ENCODE measurements around the gene NUCB2.
"Not testable (repeated sequence)": the region's sequence is repeated elsewhere in the genome, so short reads cannot be mapped to it uniquely, and the experiment has no call there.

Gene NUCB2

GRCh38 chr11:17276236-17277023 lies at the start of gene NUCB2:
Gene NUCB2, plus strand, starts transcription at chr11:17276739. Its CDS starts 18,585 bp downstream, at chr11:17295324.
- DNase-seq (ENCODE audit: low read depth in 2 of 2), result peak; percentile 92 to 93

- not testable (repeated sequence) for DNase-seq (ENCODE audit: low read depth in 2 of 2)
These were observed 48.2 kb upstream of the NUCB2 start for GRCh38 chr11:17228186-17228925.

GRCh38 chr11:17229481-17230152 lies 46.9 kb upstream of the NUCB2 start:
- no peak for DNase-seq (ENCODE audit: low read depth in 2 of 2)

- peak in 1 of 2 donors; percentile 33 for DNase-seq (ENCODE audit: low read depth in 2 of 2)
These were observed 45.4 kb upstream of the NUCB2 start for GRCh38 chr11:17230867-17231851.

GRCh38 chr11:17233101-17233500 lies 43.4 kb upstream of the NUCB2 start:
- DNase-seq (ENCODE audit: low read depth in 2 of 2), result no peak

- DNase-seq (ENCODE audit: low read depth in 2 of 2), result no peak
These were observed 38.2 kb upstream of the NUCB2 start for GRCh38 chr11:17238377-17238776.

GRCh38 chr11:17239927-17240326 lies 36.6 kb upstream of the NUCB2 start:
- not testable (repeated sequence) for DNase-seq (ENCODE audit: low read depth in 2 of 2)

GRCh38 chr11:17240780-17241179 lies 35.8 kb upstream of the NUCB2 start:
- no peak for DNase-seq (ENCODE audit: low read depth in 2 of 2)

- DNase-seq (ENCODE audit: low read depth in 2 of 2), result not testable (repeated sequence)
These were observed 33.6 kb upstream of the NUCB2 start for GRCh38 chr11:17242954-17243353.

- DNase-seq (ENCODE audit: low read depth in 2 of 2), result no peak
These were observed 32.5 kb upstream of the NUCB2 start for GRCh38 chr11:17244046-17244445.

GRCh38 chr11:17250561-17251350 lies 25.8 kb upstream of the NUCB2 start:
- DNase-seq (ENCODE audit: low read depth in 2 of 2), result no peak

GRCh38 chr11:17252704-17253103 lies 23.8 kb upstream of the NUCB2 start:
- no peak for DNase-seq (ENCODE audit: low read depth in 2 of 2)

GRCh38 chr11:17256512-17256911 lies 20.0 kb upstream of the NUCB2 start:
- no peak for DNase-seq (ENCODE audit: low read depth in 2 of 2)

- DNase-seq (ENCODE audit: low read depth in 2 of 2), result no peak
These were observed 19.3 kb upstream of the NUCB2 start for GRCh38 chr11:17257196-17257595.

GRCh38 chr11:17258670-17259069 lies 17.9 kb upstream of the NUCB2 start:
- DNase-seq (ENCODE audit: low read depth in 2 of 2), result no peak

GRCh38 chr11:17259519-17259918 lies 17.0 kb upstream of the NUCB2 start:
- no peak for DNase-seq (ENCODE audit: low read depth in 2 of 2)

GRCh38 chr11:17260020-17260419 lies 16.5 kb upstream of the NUCB2 start:
- DNase-seq (ENCODE audit: low read depth in 2 of 2), result no peak

- no peak for DNase-seq (ENCODE audit: low read depth in 2 of 2)
These were observed 12.8 kb upstream of the NUCB2 start for GRCh38 chr11:17263769-17264168.

GRCh38 chr11:17266781-17267180 lies 9.8 kb upstream of the NUCB2 start:
- DNase-seq (ENCODE audit: low read depth in 2 of 2), result no peak

GRCh38 chr11:17267576-17267975 lies 9.0 kb upstream of the NUCB2 start:
- DNase-seq (ENCODE audit: low read depth in 2 of 2), result no peak

All from stimulated activated CD4-positive, alpha-beta T cell treated with anti-CD3 and anti-CD28 coated beads, Interleukin-1b, Interleukin-23, amount 100 ng/mL, for 4 hours (primary cell).